RWPE1 (cell line): Measurements from ENCODE around the gene PAPOLB.
A peak's percentile ranks its signal among the peaks of the same experiment; 100 is the strongest.

Source experiments
- CTCF ChIA-PET: fragments of 350-600 bp; sonication (Branson Sonifier 250); formaldehyde crosslinking; extraction: SDS; loops from one replicate; lab custom pipeline; 2021; lab: Yijun Ruan, JAX
- POLR2A ChIA-PET: fragments of 400-600 bp; formaldehyde crosslinking; extraction: SDS; loops from one replicate; lab custom pipeline; 2020; ENCODE audit warnings: antibody characterized with exemption; ENCODE audit not compliant: low non-redundant PET; lab: Yijun Ruan, JAX
- DNase-seq: peaks from one replicate; pipeline ENCODE4 v3.0.0; 2012; ENCODE audit warnings: low spot score
- H3K27ac ChIP-seq: fragments of 450-650 bp; 2 replicates; pipeline ENCODE4 v1.5.1; 2017
- CTCF ChIP-seq: fragments of 450-650 bp; conservative IDR thresholded peaks from 2 replicates; pipeline ENCODE4 v1.5.1; 2017; ENCODE audit warnings: low read depth, mild to moderate bottlenecking

The PAPOLB gene

GRCh38 chr7:4856336-4857057, 5.3 kb downstream of the PAPOLB start:
- POLR2A ChIA-PET: no interaction called here
- H3K27ac ChIP-seq: no peak overlapping the region
- no peak for TF ChIP-seq CTCF
- no peak for DNase-seq
- CTCF ChIA-PET: no interaction called here

- no peak for DNase-seq
- POLR2A ChIA-PET: no interaction called here
- no peak for TF ChIP-seq CTCF
- H3K27ac ChIP-seq: no peak overlapping the region
- CTCF ChIA-PET: interaction anchor here (0.6 kb wide), 1 partner anchor 27 kb away, joined by 3 read pairs; no protein-coding TSS in a partner anchor
Measured at GRCh38 chr7:4854916-4855315, 6.9 kb downstream of the PAPOLB start.

- ChIA-PET POLR2A (no interaction called here), CTCF (no interaction called here)
- no peak overlapping the region for H3K27ac ChIP-seq
- DNase-seq: peak; percentile 12
- no peak for TF ChIP-seq CTCF
Measured at GRCh38 chr7:4851459-4852422, 10.1 kb downstream of the PAPOLB start.

GRCh38 chr7:4850262-4850795, 11.5 kb downstream of the PAPOLB start:
- no peak for DNase-seq
- ChIA-PET POLR2A (no interaction called here), CTCF (interaction anchor here (0.6 kb wide), 2 partner anchors 20 to 326 kb away, joined by 3 read pairs; no protein-coding TSS in a partner anchor)
- H3K27ac ChIP-seq: no peak overlapping the region
- no peak for TF ChIP-seq CTCF

- ChIA-PET POLR2A (no interaction called here), CTCF (interaction anchor here (0.6 kb wide), 1 partner anchor 192 kb away, joined by 3 read pairs; no protein-coding TSS in a partner anchor)
- TF ChIP-seq CTCF: no peak; the same call in 1 of the 2 replicates
- no peak overlapping the region for H3K27ac ChIP-seq
- DNase-seq: peak; percentile 29
Measured at GRCh38 chr7:4849390-4849789, 12.4 kb downstream of the PAPOLB start.

GRCh38 chr7:4845740-4846142, 16.1 kb downstream of the PAPOLB start:
- POLR2A ChIA-PET: no interaction called here
- CTCF ChIA-PET: interaction anchor here (0.7 kb wide), 1 partner anchor 29 kb away, joined by 4 read pairs; no protein-coding TSS in a partner anchor
- TF ChIP-seq CTCF: no peak
- no peak overlapping the region for H3K27ac ChIP-seq
- DNase-seq: no peak
